IPS-18a (cell line): Measurements from ENCODE around the gene TBCD.
"Not testable (repeated sequence)": the region's sequence is repeated elsewhere in the genome, so short reads cannot be mapped to it uniquely, and the experiment has no call there.

Experiments
- H3K27ac ChIP-seq: one replicate; pipeline ENCODE4 v1.5.1; 2013; ENCODE audit warnings: low read length
- H3K27me3 ChIP-seq: one replicate; pipeline ENCODE4 v1.6.1; 2013; ENCODE audit warnings: mild to moderate bottlenecking, low read length; ENCODE audit not compliant: control insufficient read depth, insufficient read depth
- H3K36me3 ChIP-seq: one replicate; pipeline ENCODE4 v1.6.1; 2013; ENCODE audit warnings: low read depth, low read length; ENCODE audit not compliant: control insufficient read depth
- H3K4me1 ChIP-seq: one replicate; pipeline ENCODE4 v1.6.1; 2013; ENCODE audit warnings: low read depth, low read length; ENCODE audit not compliant: control insufficient read depth
- H3K4me3 ChIP-seq: one replicate; pipeline ENCODE4 v1.5.1; 2013; ENCODE audit warnings: low read length
- H3K9ac ChIP-seq: one replicate; pipeline ENCODE4 v1.6.1; 2013; ENCODE audit warnings: mild to moderate bottlenecking, low read length, moderate library complexity
- H3K9me3 ChIP-seq: one replicate; pipeline ENCODE4 v1.6.1; 2013; ENCODE audit warnings: low read depth, low read length; ENCODE audit not compliant: control insufficient read depth

TBCD gene

DNA sequence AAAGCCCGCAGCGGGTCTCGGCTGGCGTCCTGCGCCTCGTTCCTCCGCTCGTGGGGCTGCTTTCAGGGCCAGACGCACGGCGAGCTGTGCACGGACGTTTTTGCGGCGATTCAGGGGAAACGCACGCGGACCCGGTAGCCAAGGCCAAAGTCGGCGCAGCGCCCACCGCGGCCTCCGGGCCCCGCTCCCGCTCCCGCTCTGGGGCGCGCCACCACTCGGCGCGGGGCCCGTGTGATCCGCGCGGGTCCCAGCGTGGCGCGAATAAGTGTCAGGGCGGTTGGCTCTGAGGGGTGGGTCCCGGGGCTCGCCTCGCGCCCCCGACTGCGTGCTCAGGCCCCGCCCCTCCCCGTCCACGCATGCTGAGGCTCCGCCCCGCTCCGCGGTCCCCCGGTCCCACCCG, 694 bp upstream of the TBCD start:
- H3K36me3 ChIP-seq, result no peaks in the 10 kb centered on the region
- H3K4me3 ChIP-seq, result peak overlapping the region; percentile 54
- H3K27ac ChIP-seq, result no peak overlapping the region
- H3K9ac ChIP-seq, result no peak overlapping the region
- no peaks in the 10 kb centered on the region for H3K9me3 ChIP-seq
- peaks cover 13% of the 10 kb centered on the region for H3K27me3 ChIP-seq
- H3K4me1 ChIP-seq, result peaks cover 24% of the 10 kb centered on the region

DNA sequence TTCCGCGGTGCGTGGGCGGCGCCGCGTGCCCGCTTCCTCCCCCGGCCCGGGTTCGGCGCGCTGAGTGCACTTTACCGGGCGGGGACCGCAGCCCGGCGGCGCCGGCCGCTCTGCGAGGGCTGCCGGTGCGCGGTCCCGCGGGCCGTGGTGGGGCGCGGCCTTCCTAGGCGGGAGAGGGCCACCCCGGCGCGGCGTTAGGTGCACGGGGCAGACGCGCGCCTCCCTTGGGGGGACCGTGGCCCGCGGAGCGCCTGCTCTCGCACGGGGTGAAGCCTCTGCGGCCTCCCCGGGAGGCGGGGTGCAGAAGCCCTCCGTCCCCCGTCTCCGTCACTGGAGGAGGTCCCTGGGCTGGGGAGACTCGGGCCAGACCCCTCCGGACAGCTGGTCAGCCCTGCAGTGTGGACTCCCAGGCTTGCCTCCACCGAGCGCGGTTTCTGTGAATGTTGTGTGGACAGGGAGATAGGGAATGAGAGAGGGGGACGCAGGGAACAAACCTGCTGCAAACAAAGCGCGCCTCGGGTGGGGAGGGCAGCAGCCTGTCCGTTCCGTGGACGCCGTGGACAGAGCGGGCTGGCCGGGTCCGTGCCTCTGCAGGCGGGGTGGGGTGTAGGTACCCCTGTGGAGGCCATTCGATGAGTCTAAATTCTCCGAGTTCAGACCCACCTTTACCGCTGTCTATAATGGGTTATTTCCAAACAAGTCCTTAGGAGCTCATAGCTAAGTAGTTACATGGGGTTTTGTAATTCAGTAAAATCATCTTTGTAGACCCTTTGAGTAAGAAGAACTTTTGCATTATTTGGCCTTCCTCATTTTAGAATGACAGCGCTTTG, 721 bp downstream of the TBCD start:
- peaks cover 25% of the 10 kb centered on the region for H3K4me1 ChIP-seq

DNA sequence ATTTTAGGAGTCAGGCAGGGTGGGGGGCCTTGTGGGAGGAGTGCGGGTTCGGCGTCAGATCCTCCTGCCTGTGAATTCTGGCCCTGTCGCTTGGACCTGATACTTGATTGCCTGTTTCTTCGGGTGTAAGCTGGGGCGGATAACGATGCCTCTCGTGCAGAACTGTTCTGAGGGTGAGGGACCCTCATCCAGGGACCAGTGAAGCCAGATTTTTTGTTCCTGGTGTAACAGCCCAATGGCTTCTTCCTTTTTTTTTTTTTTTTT, 1.3 kb downstream of the TBCD start:
- Histone ChIP-seq H3K27ac (no peak overlapping the region), H3K27me3 (peaks cover 13% of the 10 kb centered on the region), H3K4me3 (peak overlapping the region; percentile 73), H3K9me3 (no peaks in the 10 kb centered on the region), H3K4me1 (peaks cover 25% of the 10 kb centered on the region), H3K36me3 (no peaks in the 10 kb centered on the region), H3K9ac (no peak overlapping the region)

More for the DNA sequence above, 721 bp downstream of the TBCD start:
- Histone ChIP-seq H3K27ac (no peak overlapping the region), H3K36me3 (no peaks in the 10 kb centered on the region), H3K9me3 (no peaks in the 10 kb centered on the region), H3K27me3 (peaks cover 13% of the 10 kb centered on the region), H3K4me3 (peak overlapping the region; percentile 73), H3K9ac (peak overlapping the region; percentile 44)

DNA sequence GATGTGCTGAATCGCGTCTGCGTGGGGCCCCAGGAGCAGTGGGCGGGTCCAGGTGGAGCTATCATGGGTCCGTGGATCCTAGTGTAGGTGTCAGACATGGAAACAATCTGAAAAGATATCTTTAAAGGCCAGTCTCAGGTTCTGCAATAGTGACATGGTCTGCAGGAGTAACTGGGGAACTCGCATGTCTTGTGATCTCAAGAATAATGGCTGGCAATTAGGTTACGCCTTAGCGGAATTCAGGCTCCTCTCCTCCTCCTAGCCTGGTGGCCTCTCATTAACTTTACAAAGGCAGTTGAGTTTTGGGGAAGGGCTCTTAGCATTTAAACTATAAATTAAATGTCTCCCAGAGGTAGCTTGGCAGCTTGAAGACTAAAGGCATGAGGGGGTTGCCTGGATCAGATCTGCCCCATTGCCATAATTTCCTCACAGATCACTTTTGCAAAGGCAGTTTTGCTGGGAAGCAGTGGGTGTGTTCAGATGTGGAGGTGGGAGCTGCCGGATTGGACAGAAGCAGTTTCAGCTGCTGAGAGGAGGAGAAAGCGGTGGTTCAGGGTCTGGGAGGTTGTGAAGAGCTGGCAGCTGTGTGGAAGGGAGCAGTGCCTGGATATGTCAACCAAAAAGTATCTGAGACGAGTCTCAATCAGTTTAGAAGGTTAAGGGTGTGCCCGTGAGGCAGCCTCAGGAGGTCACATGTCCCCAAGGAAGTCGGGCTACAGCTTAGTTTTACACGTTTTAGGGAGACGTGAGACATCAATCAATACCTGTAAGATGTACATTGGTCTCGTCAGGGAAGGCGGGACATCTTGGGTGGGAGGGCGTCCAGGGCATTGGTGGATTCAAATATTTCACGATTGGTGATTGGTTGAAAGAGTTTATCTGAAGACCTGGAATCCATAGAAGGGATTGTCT, 2.7 kb downstream of the TBCD start:
- H3K27ac ChIP-seq, result no peak overlapping the region
- peaks cover 13% of the 10 kb centered on the region for H3K27me3 ChIP-seq
- peak overlapping the region; percentile 31 for H3K4me3 ChIP-seq
- no peaks in the 10 kb centered on the region for H3K36me3 ChIP-seq
- H3K4me1 ChIP-seq, result peaks cover 25% of the 10 kb centered on the region
- no peak overlapping the region for H3K9ac ChIP-seq
- H3K9me3 ChIP-seq, result no peaks in the 10 kb centered on the region

DNA sequence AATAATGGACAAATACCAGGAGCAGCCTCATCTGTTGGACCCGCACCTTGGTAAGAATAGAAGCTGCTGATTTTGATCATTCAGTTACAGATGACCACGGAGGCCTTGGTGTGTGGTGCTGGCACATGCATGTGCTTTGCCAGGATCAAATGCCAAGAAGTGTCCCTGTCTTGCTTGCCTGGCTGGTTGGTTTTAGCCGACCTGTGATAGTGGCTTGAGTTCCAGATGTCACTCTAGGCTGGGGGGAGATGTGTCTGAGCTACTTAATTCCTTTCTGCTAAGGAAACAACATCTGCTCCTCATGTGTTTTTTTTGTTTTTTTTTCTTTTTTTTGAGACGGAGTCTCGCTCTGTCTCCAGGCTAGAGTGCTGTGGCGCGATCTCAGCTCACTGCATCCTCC, 4.3 kb downstream of the TBCD start:
- no peak overlapping the region for H3K9ac ChIP-seq
- peaks cover 4% of the 10 kb centered on the region for H3K36me3 ChIP-seq
- no peak overlapping the region for H3K27ac ChIP-seq
- H3K4me1 ChIP-seq, result peaks cover 25% of the 10 kb centered on the region
- H3K4me3 ChIP-seq, result no peak overlapping the region
- peaks cover 4% of the 10 kb centered on the region for H3K27me3 ChIP-seq
- no peaks in the 10 kb centered on the region for H3K9me3 ChIP-seq

- no peaks in the 10 kb centered on the region for H3K4me1 ChIP-seq
- no peaks in the 10 kb centered on the region for H3K27me3 ChIP-seq
- no peaks in the 10 kb centered on the region for H3K9me3 ChIP-seq
- H3K27ac ChIP-seq, result no peak overlapping the region
- no peak overlapping the region for H3K9ac ChIP-seq
- H3K36me3 ChIP-seq, result peaks cover 46% of the 10 kb centered on the region
- H3K4me3 ChIP-seq, result no peak overlapping the region
Measured at GRCh38 chr17:82765371-82765770, 13.5 kb downstream of the TBCD start.

DNA sequence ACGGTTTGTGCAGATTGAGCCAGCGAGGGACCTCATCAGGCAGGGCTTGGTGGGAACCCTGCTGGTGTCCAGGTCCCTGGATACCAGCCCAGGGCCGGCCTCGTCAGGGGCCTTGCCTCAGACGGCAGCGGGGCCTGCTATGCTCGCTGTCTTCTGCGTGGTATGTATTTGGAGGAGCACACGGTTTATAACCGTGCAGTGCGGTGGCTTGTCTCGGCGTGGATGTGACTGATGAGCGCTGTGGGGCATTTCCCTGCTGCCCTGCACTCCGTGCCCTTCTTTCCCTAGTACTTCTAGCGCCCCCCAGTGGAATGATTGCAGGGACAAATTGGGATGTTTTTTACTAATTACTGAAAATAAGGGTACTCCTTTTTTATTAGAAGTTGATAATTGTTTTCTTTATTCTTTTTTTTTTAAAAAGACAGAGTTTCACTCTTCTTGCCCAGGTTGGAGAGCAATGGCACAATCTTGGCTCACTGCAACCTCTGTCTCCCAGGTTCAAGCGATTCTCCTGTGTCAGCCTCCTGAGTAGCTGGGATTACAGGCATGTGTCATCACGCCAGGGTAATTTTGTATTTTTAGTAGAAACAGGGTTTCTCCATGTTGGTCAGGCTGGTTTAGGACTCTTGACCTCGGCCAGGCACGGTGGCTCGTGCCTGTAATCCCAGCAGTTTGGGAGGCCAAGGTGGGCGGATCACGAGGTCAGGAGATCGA, 15.3 kb downstream of the TBCD start:
- no peak overlapping the region for H3K4me3 ChIP-seq
- no peaks in the 10 kb centered on the region for H3K4me1 ChIP-seq
- no peaks in the 10 kb centered on the region for H3K27me3 ChIP-seq
- no peak overlapping the region for H3K27ac ChIP-seq
- H3K36me3 ChIP-seq, result peaks cover 43% of the 10 kb centered on the region
- H3K9me3 ChIP-seq, result no peaks in the 10 kb centered on the region
- no peak overlapping the region for H3K9ac ChIP-seq

- Histone ChIP-seq H3K36me3 (peaks cover 42% of the 10 kb centered on the region), H3K9ac (no peak overlapping the region), H3K27ac (no peak overlapping the region)
Measured at GRCh38 chr17:82769041-82769440, 17.2 kb downstream of the TBCD start.

GRCh38 chr17:82772026-82772425, 20.2 kb downstream of the TBCD start:
- H3K9me3 ChIP-seq, result no peaks in the 10 kb centered on the region
- no peak overlapping the region for H3K9ac ChIP-seq
- H3K4me1 ChIP-seq, result no peaks in the 10 kb centered on the region
- H3K4me3 ChIP-seq, result no peak overlapping the region
- no peak overlapping the region for H3K27ac ChIP-seq
- peaks cover 39% of the 10 kb centered on the region for H3K36me3 ChIP-seq
- H3K27me3 ChIP-seq, result no peaks in the 10 kb centered on the region

More at GRCh38 chr17:82769041-82769440, 17.2 kb downstream of the TBCD start:
- Histone ChIP-seq H3K4me1 (no peaks in the 10 kb centered on the region), H3K4me3 (no peak overlapping the region), H3K9me3 (no peaks in the 10 kb centered on the region), H3K27me3 (no peaks in the 10 kb centered on the region)

DNA sequence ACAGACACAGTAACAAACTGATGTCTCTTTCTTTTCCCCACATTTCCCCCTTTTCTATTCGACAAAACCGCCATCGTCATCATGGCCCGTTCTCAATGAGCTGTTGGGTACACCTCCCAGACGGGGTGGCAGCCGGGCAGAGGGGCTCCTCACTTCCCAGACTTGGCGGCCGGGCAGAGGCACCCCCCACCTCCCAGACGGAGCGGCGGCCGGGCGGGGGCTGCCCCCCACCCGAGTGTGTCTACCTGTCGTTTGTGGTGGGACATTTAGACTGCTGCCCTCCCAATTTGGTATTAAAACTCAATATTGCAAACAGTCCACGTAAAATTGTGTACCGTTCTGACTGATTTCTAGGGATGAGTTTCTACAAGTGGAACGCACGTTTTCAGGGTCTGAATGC, 22.6 kb downstream of the TBCD start:
- H3K9me3 ChIP-seq, H3K27ac ChIP-seq, H3K4me1 ChIP-seq, H3K4me3 ChIP-seq, H3K27me3 ChIP-seq, H3K9ac ChIP-seq: not testable (repeated sequence)
- peaks cover 27% of the 10 kb centered on the region for H3K36me3 ChIP-seq

DNA sequence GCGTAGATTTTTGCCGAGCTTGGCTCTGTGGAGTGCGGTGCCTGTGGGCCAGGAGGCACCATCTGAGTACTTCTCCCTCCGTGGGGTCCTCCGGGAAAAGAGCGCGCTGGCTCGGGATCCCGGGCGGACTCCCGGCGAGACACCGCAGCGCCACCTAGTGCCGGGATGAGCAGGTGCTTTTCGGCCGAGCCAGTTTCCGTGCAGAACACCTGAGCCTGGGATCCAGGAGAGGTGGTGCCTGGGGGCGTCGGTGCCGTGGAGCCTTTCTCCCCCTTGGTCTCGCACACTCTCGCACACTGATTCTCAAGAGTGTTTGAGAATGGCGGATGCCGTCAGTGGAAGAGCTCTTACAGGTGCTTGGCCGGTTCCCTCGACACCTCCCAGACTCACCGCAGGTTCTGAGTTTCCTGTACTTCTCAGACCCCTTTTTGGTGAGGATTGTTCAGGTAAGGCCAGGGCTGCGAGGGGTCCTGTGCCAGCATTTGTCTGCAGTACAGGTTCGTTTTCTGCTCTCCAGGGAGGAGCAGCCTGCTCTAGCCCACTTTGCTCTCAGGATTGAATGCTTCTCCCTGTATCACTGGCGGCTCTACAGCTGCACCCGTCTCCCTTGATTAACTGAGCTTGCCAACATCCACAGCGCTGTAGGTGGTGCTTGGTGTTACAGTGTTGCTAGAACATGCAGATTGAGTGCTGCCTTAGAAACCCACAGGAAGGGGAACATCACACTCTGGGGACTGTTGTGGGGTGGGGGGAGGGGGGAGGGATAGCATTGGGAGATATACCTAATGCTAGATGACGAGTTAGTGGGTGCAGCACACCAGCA, 23.3 kb downstream of the TBCD start:
- H3K9me3 ChIP-seq, result no peaks in the 10 kb centered on the region
- H3K4me3 ChIP-seq, result no peak overlapping the region
- no peak overlapping the region for H3K27ac ChIP-seq
- H3K27me3 ChIP-seq, result no peaks in the 10 kb centered on the region
- H3K36me3 ChIP-seq, result peaks cover 21% of the 10 kb centered on the region
- H3K4me1 ChIP-seq, result no peaks in the 10 kb centered on the region
- no peak overlapping the region for H3K9ac ChIP-seq
